AG09309 (cell line): ENCODE data around the gene ESF1.
A peak's percentile ranks its signal among the peaks of the same experiment; 100 is the strongest.

ENCODE experiments used
- DNase-seq: peaks from one replicate; pipeline ENCODE4 v3.0.0-alpha.2; 2010; ENCODE audit warnings: low read depth
- H3K4me3 ChIP-seq: 2 replicates; pipeline ENCODE4 v1.5.1; 2011; ENCODE audit warnings: mild to moderate bottlenecking, low read depth, low read length, moderate library complexity; ENCODE audit not compliant: control insufficient read depth
- CTCF ChIP-seq: IDR thresholded peaks from 2 replicates; pipeline ENCODE4 v1.5.1; 2011; ENCODE audit warnings: mild to moderate bottlenecking, low read depth, low read length, inconsistent platforms; ENCODE audit not compliant: insufficient read depth, control insufficient read depth; ENCODE audit errors: missing control alignments

The ESF1 gene

GRCh38 chr20:13672690-13673089, 112.0 kb downstream of the ESF1 start:
- no peak for TF ChIP-seq CTCF
- H3K4me3 ChIP-seq: no peak overlapping the region
- DNase-seq: no peak

DNA sequence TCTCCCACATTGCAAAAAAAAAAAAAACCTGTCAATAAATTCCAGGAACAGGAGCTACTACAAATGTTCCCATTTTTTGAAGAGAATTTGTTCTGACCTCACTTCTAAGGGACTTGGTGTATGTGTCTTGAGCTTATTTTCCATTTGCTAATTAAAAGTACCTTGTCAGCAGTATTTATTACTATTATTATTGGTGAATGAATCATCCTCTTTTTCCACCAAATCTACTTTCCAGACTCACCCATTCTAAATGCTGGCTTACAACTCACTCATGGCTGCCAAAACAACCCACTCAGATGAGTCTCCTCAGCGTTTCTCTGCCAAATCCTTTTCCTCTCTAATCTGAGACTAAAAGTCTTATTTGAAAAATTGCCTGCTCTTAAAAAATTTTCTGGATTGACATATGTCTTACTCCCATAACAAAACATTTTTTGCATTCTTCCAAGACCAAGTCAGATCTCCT, 112.8 kb downstream of the ESF1 start:
- DNase-seq: peak; percentile 52
- H3K4me3 ChIP-seq: no peak overlapping the region
- TF ChIP-seq CTCF: no peak

DNA sequence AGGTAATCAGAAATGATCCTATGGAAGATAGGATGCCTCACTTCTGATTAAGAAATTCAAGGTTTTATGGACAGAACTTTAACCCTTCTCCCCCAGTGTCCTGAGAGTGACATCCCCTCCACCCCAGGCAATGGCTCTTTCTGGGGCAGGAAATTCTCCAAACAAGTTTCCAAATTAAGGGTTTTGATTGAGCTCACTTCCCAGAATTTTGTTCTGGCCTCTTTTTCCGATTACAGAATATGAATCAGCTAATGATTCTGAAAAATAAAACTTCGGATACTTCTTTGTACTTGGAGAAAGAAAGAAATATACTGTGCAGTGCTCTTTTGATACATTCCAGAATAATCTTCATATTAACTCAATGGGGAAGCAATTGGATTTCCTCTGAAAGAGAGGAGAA, 113.2 kb downstream of the ESF1 start:
- no peak for TF ChIP-seq CTCF
- no peak overlapping the region for H3K4me3 ChIP-seq
- DNase-seq: no peak

DNA sequence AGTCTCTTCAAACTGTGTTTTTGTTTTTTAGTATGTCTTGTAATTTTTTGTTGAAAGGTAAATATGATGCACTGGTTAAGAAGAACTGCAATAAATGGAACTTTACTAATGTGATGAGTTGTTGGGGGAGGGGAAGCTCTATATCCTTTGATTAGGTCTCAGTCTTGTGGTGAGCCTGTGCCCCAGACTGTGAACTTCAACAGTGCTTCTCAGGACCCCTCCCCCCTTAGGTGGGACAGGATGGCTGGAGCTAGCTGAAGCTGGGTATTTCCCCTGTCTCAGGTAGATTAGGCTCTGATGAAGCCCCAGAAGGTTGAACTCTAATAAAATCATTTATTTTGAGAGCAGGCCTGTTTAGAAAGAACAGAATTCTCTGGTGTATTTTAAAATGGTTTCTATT, 114.6 kb downstream of the ESF1 start:
- TF ChIP-seq CTCF: no peak
- DNase-seq: no peak
- H3K4me3 ChIP-seq: no peak overlapping the region

DNA sequence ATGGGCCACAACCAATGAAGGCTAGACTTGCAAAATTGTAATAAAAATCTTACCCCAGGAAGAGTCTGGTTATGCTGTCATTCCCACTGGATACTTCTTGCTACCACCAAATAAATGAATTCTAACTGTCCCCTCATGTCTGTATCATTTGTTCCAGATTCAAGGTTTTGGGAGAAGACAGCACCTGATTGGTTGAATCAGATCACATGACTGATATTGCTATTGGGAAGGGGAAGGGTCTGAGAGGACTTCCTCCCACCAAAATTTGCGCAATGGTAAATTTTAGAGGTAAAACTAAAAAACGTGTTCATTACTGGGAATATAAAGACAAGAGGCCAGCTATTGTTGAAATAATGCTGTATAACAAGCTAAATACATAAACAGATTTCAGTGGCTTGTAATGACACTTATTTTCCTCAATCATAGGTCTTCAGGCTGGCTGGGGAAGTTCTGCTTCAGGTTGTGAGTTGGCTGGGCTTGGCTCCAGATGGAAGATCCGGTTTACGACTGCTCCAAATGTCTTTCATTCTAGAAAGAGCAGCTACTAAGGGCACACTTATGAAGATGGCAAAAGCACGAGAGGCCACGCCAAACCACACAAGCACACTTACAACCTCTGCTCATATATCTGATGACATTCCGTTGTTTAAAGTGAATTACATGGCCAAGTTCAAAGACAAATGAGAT, 118.9 kb downstream of the ESF1 start:
- TF ChIP-seq CTCF: no peak
- no peak overlapping the region for H3K4me3 ChIP-seq
- DNase-seq: no peak
